GM18517 (cell line): ENCODE data around the gene MATCAP1.

Source experiments
- ATAC-seq: cut with Tn5 transposase; IDR thresholded peaks from one replicate; pipeline ENCODE4 v1.9.1; 2021; ENCODE audit warnings: mild to moderate bottlenecking, moderate library complexity; ENCODE audit not compliant: unreplicated experiment

The MATCAP1 gene

DNA sequence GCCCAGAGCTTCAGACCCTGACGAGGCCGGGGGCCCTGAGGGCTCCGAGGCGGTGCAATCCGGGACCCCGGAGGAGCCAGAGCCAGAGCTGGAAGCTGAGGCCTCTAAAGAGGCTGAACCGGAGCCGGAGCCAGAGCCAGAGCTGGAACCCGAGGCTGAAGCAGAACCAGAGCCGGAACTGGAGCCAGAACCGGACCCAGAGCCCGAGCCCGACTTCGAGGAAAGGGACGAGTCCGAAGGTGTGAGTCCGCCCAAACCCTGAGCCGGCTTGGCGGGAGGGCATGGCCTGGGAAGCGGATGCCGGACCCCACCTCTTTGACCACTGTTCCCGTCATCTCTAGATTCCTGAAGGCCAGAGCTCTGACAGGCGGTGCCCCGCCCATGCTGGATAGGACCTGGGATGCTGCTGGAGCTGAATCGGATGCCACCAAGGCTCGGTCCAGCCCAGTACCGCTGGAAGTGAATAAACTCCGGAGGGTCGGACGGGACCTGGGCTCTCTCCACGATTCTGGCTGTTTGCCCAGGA lies 9.0 kb downstream of the MATCAP1 start:
- no peak for ATAC-seq

DNA sequence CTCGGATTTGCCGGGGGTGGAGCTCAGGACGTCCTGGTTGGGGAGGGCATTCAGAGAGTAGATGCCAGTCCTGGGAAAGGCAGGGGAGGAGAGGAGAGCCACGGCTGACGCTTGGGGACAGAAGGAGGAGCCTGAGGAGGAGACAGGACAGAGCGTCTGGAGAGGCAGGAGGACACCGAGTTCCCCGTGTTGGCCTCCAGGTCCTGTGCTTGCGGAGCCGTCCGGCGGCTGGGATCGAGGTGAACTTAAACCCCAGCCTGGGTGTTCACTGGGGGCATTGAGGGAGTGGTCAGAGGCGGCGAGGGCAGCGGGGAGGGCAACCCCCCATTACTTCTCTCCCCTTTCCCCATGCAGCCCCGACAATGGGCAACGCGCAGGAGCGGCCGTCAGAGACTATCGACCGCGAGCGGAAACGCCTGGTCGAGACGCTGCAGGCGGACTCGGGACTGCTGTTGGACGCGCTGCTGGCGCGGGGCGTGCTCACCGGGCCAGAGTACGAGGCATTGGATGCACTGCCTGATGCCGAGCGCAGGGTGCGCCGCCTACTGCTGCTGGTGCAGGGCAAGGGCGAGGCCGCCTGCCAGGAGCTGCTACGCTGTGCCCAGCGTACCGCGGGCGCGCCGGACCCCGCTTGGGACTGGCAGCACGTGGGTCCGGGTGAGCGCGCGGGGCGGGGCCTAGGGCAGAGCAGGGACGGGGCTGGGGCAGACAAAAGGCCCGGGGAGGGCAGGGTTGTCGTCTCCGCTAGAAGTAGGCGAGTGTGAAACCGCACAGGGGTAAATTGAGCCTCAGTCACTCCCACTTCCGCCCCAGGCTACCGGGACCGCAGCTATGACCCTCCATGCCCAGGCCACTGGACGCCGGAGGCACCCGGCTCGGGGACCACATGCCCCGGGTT lies 9.7 kb downstream of the MATCAP1 start:
- peak; percentile 45 for ATAC-seq

DNA sequence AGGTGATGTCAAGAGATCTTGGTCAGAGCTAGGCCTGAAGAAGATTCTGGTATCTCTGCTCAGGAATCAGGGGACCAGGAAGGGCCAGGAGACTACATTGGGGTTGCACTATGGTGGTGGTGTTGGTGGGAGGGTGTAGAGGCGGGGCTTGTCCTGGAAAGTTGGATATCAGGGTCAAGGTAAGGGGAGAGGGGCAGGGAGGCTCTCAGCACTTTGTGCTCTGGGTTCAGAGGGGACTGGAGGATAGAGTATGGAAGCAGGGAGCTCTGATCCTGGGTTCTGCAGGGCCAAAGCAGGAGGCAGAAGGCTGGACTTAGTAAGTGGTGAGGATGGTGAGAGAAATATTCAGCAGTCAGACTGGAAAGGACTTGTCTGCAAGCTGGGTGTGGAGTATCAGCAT lies 10.4 kb downstream of the MATCAP1 start:
- no peak for ATAC-seq

DNA sequence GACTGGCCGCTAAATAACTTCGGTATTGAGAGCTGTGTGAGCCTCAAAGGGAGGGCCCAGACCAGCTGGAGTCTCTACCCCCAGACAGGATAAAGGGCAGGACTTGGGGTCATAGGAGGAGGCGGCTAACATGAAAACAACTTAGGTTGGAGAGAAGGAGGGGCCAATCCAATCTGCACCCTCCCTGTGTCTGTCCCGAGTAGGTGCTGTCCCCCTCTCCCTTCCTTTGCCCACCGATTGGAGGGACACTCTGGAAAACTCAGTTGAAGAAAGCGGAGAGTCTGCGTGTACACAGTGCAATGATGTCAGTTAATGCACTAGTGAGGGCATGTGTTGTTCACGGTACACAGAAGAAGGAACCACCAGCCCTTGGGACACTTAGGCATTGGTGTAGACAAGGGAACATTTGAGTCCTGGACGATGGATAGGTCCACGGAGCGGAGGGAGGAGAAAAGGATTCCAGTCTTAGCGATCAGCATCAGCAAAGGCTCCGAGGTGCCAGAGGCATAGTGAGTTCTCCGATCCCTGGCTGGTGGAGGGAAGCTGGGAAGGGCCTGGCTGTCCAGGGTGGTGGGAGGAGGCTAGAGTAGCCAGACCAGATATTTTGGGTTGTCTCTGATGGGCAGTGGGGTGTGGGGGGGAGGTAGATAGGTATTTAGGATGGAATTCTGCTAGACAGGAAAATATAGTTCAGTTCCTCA lies 12.7 kb downstream of the MATCAP1 start:
- ATAC-seq = no peak

GRCh38 chr16:67170168-67170948 lies 13.4 kb downstream of the MATCAP1 start, which contains the start of gene NOL3:
NOL3 (plus strand) TSS chr16:67170538.
- ATAC-seq = no peak

- ATAC-seq = no peak
Observed at GRCh38 chr16:67169642-67170167, 14.1 kb downstream of the MATCAP1 start.

DNA sequence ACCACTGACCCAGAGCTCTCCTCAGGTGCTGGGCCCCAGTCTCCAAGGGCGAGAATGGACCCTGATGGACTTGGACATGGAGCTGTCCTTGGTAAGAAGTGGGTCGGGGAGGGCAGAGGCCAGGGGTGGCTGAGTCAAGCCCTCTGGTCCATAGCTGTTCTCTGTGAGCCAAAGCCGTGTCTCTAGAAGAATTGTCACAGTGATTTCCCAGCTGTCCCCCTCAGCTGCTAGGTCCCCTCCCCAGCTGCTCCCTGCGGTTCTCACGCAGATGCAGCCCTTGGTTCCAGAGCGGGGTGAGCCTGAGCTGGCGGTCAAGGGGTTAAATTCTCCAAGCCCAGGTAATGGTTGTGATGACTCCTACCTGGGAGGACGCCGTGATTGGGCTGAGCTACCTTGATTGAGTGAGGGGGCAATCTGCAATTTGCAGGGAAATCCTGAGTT lies 14.7 kb downstream of the MATCAP1 start:
- ATAC-seq = no peak

DNA sequence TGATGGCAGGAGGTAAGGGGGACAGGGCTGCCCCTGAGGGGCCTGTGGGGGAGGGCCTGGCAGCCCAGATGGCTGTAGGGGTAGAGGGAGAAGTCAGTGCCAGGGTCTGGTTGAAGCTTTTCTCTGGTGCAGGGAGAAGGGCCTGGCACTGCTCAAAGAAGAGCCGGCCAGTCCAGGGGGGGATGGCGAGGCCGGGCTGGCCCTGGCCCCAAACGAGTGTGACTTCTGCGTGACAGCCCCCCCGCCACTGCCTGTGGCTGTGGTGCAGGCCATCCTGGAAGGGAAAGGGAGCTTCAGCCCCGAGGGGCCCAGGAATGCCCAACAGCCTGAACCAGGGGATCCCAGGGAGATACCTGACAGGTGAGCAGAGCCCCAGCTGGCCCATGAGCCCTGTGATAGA lies 16.2 kb downstream of the MATCAP1 start:
- no peak for ATAC-seq

DNA sequence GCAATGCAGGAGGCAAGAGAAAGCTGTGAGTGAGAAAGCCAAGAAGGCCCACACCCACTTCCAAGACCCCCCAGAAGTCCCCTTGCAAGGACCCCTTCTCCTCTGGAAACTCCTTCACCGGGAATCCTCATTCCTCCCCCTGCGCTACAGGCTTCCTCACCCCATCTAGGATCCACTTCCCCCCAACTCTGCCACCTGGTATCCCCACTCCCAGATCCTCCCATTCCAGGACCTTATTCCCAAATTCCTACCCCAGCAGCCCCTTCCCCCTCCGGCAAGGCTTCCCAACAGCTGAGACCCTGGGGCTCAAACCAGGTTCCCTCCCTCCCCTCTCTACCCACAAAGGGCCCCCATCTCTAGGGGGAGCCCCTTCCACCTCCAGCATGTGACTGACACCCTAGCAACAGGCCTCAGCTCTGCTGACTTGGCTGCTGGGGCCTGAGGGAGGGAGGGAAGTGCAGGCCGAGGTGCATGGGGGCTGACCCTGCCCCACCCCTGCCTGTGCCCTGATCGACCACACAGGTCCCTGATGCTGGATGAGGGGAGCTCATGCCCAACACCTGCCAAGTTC lies 17.1 kb downstream of the MATCAP1 start:
- no peak for ATAC-seq

- no peak for ATAC-seq
Observed at GRCh38 chr16:67166110-67166547, 17.6 kb downstream of the MATCAP1 start.

DNA sequence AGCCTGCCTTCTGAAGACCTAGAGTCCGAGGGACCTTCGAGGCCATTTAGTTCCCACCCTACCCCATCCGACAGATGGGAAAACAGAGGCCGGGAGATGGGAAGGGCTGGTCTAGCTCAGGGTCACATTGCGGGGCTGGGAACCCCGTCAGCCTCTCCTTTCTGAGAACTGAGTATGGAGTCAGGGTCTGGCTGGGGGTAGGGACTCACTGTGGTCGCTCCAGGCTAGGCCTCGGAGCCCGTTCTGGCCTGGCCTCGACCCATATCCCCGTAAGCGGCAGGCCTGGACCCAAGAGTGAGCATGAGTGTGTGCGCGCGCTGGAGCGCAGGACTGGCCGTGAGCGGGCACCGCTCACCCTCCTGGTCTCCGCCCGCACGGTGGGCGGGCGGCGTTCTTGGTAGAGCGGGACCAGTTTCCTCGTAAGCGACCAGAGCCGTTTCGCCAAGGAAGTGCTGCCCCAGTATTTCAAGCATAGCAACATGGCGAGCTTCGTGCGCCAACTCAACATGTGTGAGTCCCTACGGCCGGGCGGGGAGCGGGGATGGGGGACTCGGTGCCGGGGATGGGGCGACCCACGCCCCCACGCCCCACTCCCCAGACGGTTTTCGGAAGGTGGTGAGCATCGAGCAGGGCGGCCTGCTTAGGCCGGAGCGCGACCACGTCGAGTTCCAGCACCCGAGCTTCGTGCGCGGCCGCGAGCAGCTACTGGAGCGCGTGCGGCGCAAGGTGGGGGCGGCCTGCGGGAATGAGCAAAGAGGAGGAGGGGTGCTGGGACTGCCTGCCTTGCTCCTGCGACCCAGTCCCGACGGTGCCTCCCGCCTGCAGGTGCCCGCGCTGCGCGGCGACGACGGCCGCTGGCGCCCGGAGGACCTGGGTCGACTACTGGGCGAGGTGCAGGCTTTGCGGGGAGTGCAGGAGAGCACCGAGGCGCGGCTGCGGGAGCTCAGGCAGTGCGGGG lies 18.4 kb downstream of the MATCAP1 start:
- ATAC-seq = no peak

- no peak for ATAC-seq
Observed at GRCh38 chr16:67164599-67165061, 19.1 kb downstream of the MATCAP1 start, which contains the start of gene HSF4. HSF4 (plus strand) TSS chr16:67164745; CDS start chr16:67164812, 67 bp downstream.

- ATAC-seq = no peak
Observed at GRCh38 chr16:67163999-67164558, 19.7 kb downstream of the MATCAP1 start.

DNA sequence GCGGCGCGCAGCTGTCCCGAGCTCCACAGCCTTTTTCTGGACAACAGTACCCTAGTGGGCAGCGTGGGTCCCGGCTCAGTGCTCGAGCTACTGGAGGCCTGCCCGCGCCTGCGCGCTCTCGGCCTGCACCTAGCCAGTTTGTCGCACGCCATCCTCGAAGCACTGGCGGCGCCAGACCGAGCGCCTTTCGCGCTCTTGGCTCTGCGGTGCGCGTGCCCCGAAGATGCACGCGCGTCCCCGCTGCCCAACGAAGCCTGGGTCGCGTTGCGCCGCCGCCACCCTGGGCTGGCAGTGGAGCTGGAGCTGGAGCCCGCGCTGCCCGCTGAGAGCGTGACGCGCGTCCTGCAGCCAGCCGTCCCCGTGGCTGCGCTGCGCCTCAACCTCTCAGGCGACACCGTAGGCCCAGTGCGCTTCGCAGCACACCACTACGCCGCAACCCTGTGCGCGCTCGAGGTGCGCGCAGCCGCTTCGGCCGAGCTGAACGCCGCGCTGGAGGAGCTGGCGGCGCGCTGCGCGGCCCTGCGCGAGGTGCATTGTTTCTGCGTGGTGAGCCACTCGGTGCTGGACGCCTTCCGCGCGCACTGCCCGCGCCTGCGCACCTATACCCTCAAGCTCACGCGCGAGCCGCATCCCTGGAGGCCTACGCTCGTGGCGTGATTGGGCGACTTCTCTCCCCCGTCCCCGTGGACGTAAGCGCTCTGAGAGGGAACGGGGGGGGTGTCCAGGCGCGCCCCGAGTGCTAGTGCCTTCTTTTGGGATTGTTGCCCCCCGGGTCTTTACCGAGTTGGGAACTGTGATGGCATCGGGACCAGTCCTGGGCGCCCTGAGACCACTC lies 20.4 kb downstream of the MATCAP1 start:
- ATAC-seq = no peak

DNA sequence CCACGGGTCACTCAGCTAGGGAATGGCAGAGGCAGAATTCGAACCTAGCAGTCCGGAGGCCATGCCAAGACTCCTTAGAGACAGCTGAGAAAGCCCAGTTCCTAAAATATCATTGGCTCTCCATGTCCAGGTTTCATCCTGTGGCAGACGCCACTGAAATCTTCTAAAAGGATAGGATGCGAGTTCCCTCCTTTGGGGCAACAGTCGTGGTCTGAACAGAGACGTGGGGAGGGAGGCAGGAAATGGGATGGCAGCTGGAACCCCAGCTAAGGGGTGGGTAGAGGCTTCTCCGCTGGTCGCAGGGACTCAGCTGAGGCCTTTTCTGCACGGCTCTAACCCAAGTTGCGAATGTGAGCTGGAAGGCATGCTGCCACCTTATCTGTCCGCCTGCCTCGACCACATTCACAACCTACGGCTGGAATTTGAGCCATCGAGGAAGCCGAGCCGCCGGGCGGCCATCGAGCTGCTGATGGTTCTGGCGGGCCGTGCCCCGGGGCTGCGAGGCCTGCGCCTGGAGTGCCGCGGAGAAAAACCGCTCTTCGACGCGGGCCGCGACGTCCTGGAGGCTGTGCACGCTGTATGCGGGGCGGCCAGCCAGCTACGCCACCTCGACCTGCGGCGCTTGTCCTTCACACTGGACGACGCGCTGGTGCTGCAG lies 21.1 kb downstream of the MATCAP1 start:
- no peak for ATAC-seq

- no peak for ATAC-seq
Observed at GRCh38 chr16:67161595-67162058, 22.1 kb downstream of the MATCAP1 start.
